Muscle of leg (tissue), 11 donors: ENCODE results near the gene USP13. TPM values are rescaled to one million over a fixed set of nuclear protein-coding genes. Genes with fewer than 3 reads are reported as not detected.

Source experiments
- DNase-seq: peaks from one replicate; pipeline ENCODE4 v3.0.0; 2013
- H3K27ac ChIP-seq: one replicate; pipeline ENCODE4 v1.5.1; 2013; ENCODE audit warnings: mild to moderate bottlenecking, low read length, control low read depth
- H3K27me3 ChIP-seq: one replicate; pipeline ENCODE4 v1.6.1; 2013; ENCODE audit warnings: low read length; ENCODE audit not compliant: control insufficient read depth, insufficient read depth
- H3K36me3 ChIP-seq: one replicate; pipeline ENCODE4 v1.6.1; 2013; ENCODE audit warnings: low read length; ENCODE audit not compliant: control insufficient read depth, insufficient read depth
- H3K4me1 ChIP-seq: one replicate; pipeline ENCODE4 v1.6.1; 2013; ENCODE audit warnings: low read length; ENCODE audit not compliant: control insufficient read depth, insufficient read depth
- H3K4me3 ChIP-seq: one replicate; pipeline ENCODE4 v1.5.1; 2013; ENCODE audit warnings: low read length, control low read depth
- H3K9me3 ChIP-seq: replicated peaks from 2 replicates; pipeline ENCODE4 v1.6.1; 2013; ENCODE audit warnings: low read depth, low read length; ENCODE audit not compliant: control insufficient read depth
- WGBS: methylation state at CpG from one replicate; pipeline ENCODE4 v1.1.5; 2013; ENCODE audit warnings: missing lambda C conversion rate; ENCODE audit not compliant: insufficient coverage; 5-methylcytosine and 5-hydroxymethylcytosine counted together
- polyA plus RNA-seq, 8 donors: library from polyadenylated mRNA; unstranded; fragments of 120-200 nt; gene quantifications; one replicate each; pipeline versions ENCODE4 v1.2.1 to v1.2.3, GENCODE V29; 2013; ENCODE audit warnings: inconsistent platforms in 1 of 8, low replicate concordance in 1 of 8; ENCODE audit not compliant: insufficient read length in 8 of 8, insufficient read depth in 1 of 8
- total RNA-seq: library from RNA; stranded (reverse); fragments of 120-200 nt; gene quantifications from one replicate; pipeline ENCODE4 v1.2.4, GENCODE V29; 2013

The USP13 gene
- total and polyA plus RNA-seq, 9 donors = 23.9 to 48.7 (median 37.9) TPM

GRCh38 chr3:179807588-179807987 lies 154.7 kb downstream of the USP13 start:
- Histone ChIP-seq H3K9me3 (no peaks in the 10 kb centered on the region), H3K4me3 (no peak overlapping the region), H3K4me1 (no peaks in the 10 kb centered on the region), H3K36me3 (no peaks in the 10 kb centered on the region), H3K27me3 (no peaks in the 10 kb centered on the region), H3K27ac (no peak overlapping the region)
- DNase-seq = no peak
- 89% methylated on average over 8 of the region's 14 CpGs for WGBS

- H3K9me3 ChIP-seq = no peaks in the 10 kb centered on the region
- DNase-seq = no peak
- H3K36me3 ChIP-seq = no peaks in the 10 kb centered on the region
Measured at GRCh38 chr3:179809639-179810038, 156.8 kb downstream of the USP13 start.

GRCh38 chr3:179811321-179812095 lies 158.7 kb downstream of the USP13 start:
- H3K27me3 ChIP-seq = no peaks in the 10 kb centered on the region

More at GRCh38 chr3:179809639-179810038, 156.8 kb downstream of the USP13 start:
- H3K4me3 ChIP-seq = no peak overlapping the region
- H3K27ac ChIP-seq = no peak overlapping the region
- no peaks in the 10 kb centered on the region for H3K27me3 ChIP-seq
- no peaks in the 10 kb centered on the region for H3K4me1 ChIP-seq

GRCh38 chr3:179812096-179812382 lies 159.2 kb downstream of the USP13 start:
- Histone ChIP-seq H3K4me3 (no peak overlapping the region), H3K27me3 (no peaks in the 10 kb centered on the region), H3K9me3 (no peaks in the 10 kb centered on the region), H3K36me3 (no peaks in the 10 kb centered on the region), H3K4me1 (no peaks in the 10 kb centered on the region), H3K27ac (no peak overlapping the region)
- DNase-seq = no peak
- WGBS = no CpG with 5 or more reads among the region's 3 CpGs

More at GRCh38 chr3:179811321-179812095, 158.7 kb downstream of the USP13 start:
- no peaks in the 10 kb centered on the region for H3K9me3 ChIP-seq
- WGBS = 15% methylated on average over 4 of the region's 9 CpGs
- H3K4me3 ChIP-seq = no peak overlapping the region
- no peaks in the 10 kb centered on the region for H3K36me3 ChIP-seq
- no peak overlapping the region for H3K27ac ChIP-seq
- no peaks in the 10 kb centered on the region for H3K4me1 ChIP-seq
- peak; percentile 55 for DNase-seq

GRCh38 chr3:179819379-179819778 lies 166.5 kb downstream of the USP13 start:
- DNase-seq = no peak
- Histone ChIP-seq H3K27ac (no peak overlapping the region), H3K27me3 (no peaks in the 10 kb centered on the region), H3K4me3 (no peak overlapping the region), H3K36me3 (no peaks in the 10 kb centered on the region), H3K9me3 (no peaks in the 10 kb centered on the region), H3K4me1 (no peaks in the 10 kb centered on the region)
- 29% methylated on average over 1 of the region's 3 CpGs for WGBS

GRCh38 chr3:179822296-179822695 lies 169.5 kb downstream of the USP13 start:
- no CpG with 5 or more reads among the region's 3 CpGs for WGBS
- DNase-seq = no peak
- H3K4me1 ChIP-seq = no peaks in the 10 kb centered on the region
- H3K36me3 ChIP-seq = no peaks in the 10 kb centered on the region
- no peak overlapping the region for H3K4me3 ChIP-seq
- H3K27me3 ChIP-seq = no peaks in the 10 kb centered on the region
- H3K27ac ChIP-seq = no peak overlapping the region
- no peaks in the 10 kb centered on the region for H3K9me3 ChIP-seq

GRCh38 chr3:179825527-179826246 lies 172.8 kb downstream of the USP13 start:
- Histone ChIP-seq H3K27me3 (no peaks in the 10 kb centered on the region), H3K9me3 (no peaks in the 10 kb centered on the region), H3K36me3 (no peaks in the 10 kb centered on the region), H3K4me1 (no peaks in the 10 kb centered on the region), H3K4me3 (no peak overlapping the region), H3K27ac (no peak overlapping the region)
- WGBS = 33% methylated on average over 3 of the region's 6 CpGs
- DNase-seq = no peak

- no peak for DNase-seq
- WGBS = no CpG with 5 or more reads among the region's 1 CpG
- H3K9me3 ChIP-seq = no peaks in the 10 kb centered on the region
- H3K36me3 ChIP-seq = no peaks in the 10 kb centered on the region
- H3K4me3 ChIP-seq = no peak overlapping the region
- no peaks in the 10 kb centered on the region for H3K4me1 ChIP-seq
- no peak overlapping the region for H3K27ac ChIP-seq
- no peaks in the 10 kb centered on the region for H3K27me3 ChIP-seq
Measured at GRCh38 chr3:179826247-179826637, 173.4 kb downstream of the USP13 start.

GRCh38 chr3:179828738-179829137 lies 175.9 kb downstream of the USP13 start:
- Histone ChIP-seq H3K9me3 (no peaks in the 10 kb centered on the region), H3K4me3 (no peak overlapping the region), H3K27ac (no peak overlapping the region), H3K27me3 (no peaks in the 10 kb centered on the region), H3K4me1 (no peaks in the 10 kb centered on the region), H3K36me3 (no peaks in the 10 kb centered on the region)
- no CpG with 5 or more reads among the region's 2 CpGs for WGBS
- peak; percentile 50 for DNase-seq

GRCh38 chr3:179829401-179829800 lies 176.6 kb downstream of the USP13 start:
- WGBS = no CpG with 5 or more reads among the region's 5 CpGs
- Histone ChIP-seq H3K27ac (no peak overlapping the region), H3K4me1 (no peaks in the 10 kb centered on the region), H3K9me3 (no peaks in the 10 kb centered on the region), H3K4me3 (no peak overlapping the region), H3K36me3 (no peaks in the 10 kb centered on the region), H3K27me3 (no peaks in the 10 kb centered on the region)
- no peak for DNase-seq
